Karpas-422 (cell line): Measurements from ENCODE around the gene EXOSC5. TPM values are rescaled to one million over a fixed set of nuclear protein-coding genes. Genes with fewer than 3 reads are reported as not detected.
A peak's percentile ranks its signal among the peaks of the same experiment; 100 is the strongest.

Source experiments
- DNase-seq: peaks from one replicate; pipeline ENCODE4 v3.0.0-alpha.2; 2015
- H2AFZ ChIP-seq: fragments of 200-600 bp; sonication (generic); 2 replicates; pipeline ENCODE4 v1.6.1; 2014; ENCODE audit warnings: antibody characterized with exemption, low read length, mixed read lengths
- H3K27ac ChIP-seq: fragments of 200-600 bp; sonication (generic); 2 replicates; pipeline ENCODE4 v1.5.1; 2014; ENCODE audit warnings: mild to moderate bottlenecking, low read length, moderate library complexity
- H3K27me3 ChIP-seq: fragments of 200-600 bp; sonication (generic); 2 replicates; pipeline ENCODE4 v1.6.1; 2014; ENCODE audit warnings: low read length, mixed read lengths
- H3K36me3 ChIP-seq: fragments of 200-600 bp; sonication (generic); 2 replicates; pipeline ENCODE4 v1.6.1; 2014; ENCODE audit warnings: low read length, mixed read lengths; ENCODE audit not compliant: insufficient read depth
- H3K4me1 ChIP-seq: fragments of 200-600 bp; sonication (generic); 2 replicates; pipeline ENCODE4 v1.6.1; 2014; ENCODE audit warnings: mild to moderate bottlenecking, low read length, mixed read lengths
- H3K4me2 ChIP-seq: fragments of 200-600 bp; sonication (generic); 2 replicates; pipeline ENCODE4 v1.6.1; 2014; ENCODE audit warnings: low read length, low read depth, mild to moderate bottlenecking; ENCODE audit not compliant: poor library complexity, severe bottlenecking
- H3K4me3 ChIP-seq: fragments of 200-600 bp; sonication (generic); 2 replicates; pipeline ENCODE4 v1.5.1; 2014; ENCODE audit warnings: mild to moderate bottlenecking, antibody characterized with exemption, low read length, mixed read lengths
- H3K79me2 ChIP-seq: fragments of 200-600 bp; sonication (generic); 2 replicates; pipeline ENCODE4 v1.6.1; 2014; ENCODE audit warnings: mild to moderate bottlenecking, low read length, mixed read lengths
- H3K9ac ChIP-seq: fragments of 200-600 bp; sonication (generic); 2 replicates; pipeline ENCODE4 v1.6.0; 2014; ENCODE audit warnings: low read length
- H3K9me2 ChIP-seq: fragments of 200-600 bp; sonication (generic), shearing (Covaris generic); replicated peaks from 2 replicates; pipeline ENCODE4 v1.6.0; 2014; ENCODE audit warnings: mild to moderate bottlenecking, low read length, moderate library complexity; ENCODE audit not compliant: insufficient read depth
- H3K9me3 ChIP-seq: fragments of 300-700, 200-600 bp; sonication (generic); 2 replicates; pipeline ENCODE4 v1.6.1; 2014; ENCODE audit warnings: low read length, mixed read lengths
- H4K20me1 ChIP-seq: fragments of 200-600 bp; sonication (generic); 2 replicates; pipeline ENCODE4 v1.6.1; 2014; ENCODE audit warnings: mild to moderate bottlenecking, antibody characterized with exemption, low read length, low read depth; ENCODE audit not compliant: insufficient read depth
- total RNA-seq: library from RNA; depleted of rRNA; stranded (reverse); fragments of >200 nt; shearing (Covaris generic); gene quantifications from 2 replicates; pipeline ENCODE4 v1.2.3, GENCODE V29; 2014; ENCODE audit warnings: low replicate concordance

EXOSC5 gene
- total RNA-seq, 1 experiment from 2014 or later: 74.7 TPM

DNA sequence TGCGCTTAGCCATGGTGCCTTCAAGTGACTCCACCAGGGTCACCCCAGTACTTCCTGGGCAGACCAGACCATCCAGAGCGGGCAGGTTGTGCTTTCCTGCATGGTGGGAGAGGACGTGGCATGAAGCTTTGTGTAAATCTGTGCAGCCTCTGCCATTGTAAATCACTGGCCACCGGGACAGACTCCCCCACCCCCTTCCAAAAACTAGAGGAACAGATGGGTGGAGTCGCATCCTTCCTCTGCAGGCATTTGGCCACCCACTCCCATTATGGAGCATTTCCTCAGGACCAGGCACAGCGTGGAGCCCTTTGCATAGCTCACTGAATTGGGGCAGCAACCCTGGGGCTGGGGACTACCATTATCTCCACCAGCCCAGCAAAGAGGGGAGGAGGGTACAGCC is 8.6 kb upstream of the EXOSC5 start:
- DNase-seq: no peak
- no peaks in the 10 kb centered on the region for H4K20me1 ChIP-seq
- H2AFZ ChIP-seq: no peak overlapping the region
- H3K4me3 ChIP-seq: no peak overlapping the region
- no peaks in the 10 kb centered on the region for H3K36me3 ChIP-seq
- peaks cover 21% of the 10 kb centered on the region; the same call in 1 of the 2 replicates for H3K79me2 ChIP-seq
- H3K27me3 ChIP-seq: no peaks in the 10 kb centered on the region
- peaks cover 20% of the 10 kb centered on the region for H3K4me1 ChIP-seq
- no peak overlapping the region for H3K27ac ChIP-seq
- H3K9ac ChIP-seq: no peak overlapping the region
- H3K4me2 ChIP-seq: no peak overlapping the region
- H3K9me2 ChIP-seq: no peaks in the 10 kb centered on the region
- H3K9me3 ChIP-seq: no peaks in the 10 kb centered on the region

DNA sequence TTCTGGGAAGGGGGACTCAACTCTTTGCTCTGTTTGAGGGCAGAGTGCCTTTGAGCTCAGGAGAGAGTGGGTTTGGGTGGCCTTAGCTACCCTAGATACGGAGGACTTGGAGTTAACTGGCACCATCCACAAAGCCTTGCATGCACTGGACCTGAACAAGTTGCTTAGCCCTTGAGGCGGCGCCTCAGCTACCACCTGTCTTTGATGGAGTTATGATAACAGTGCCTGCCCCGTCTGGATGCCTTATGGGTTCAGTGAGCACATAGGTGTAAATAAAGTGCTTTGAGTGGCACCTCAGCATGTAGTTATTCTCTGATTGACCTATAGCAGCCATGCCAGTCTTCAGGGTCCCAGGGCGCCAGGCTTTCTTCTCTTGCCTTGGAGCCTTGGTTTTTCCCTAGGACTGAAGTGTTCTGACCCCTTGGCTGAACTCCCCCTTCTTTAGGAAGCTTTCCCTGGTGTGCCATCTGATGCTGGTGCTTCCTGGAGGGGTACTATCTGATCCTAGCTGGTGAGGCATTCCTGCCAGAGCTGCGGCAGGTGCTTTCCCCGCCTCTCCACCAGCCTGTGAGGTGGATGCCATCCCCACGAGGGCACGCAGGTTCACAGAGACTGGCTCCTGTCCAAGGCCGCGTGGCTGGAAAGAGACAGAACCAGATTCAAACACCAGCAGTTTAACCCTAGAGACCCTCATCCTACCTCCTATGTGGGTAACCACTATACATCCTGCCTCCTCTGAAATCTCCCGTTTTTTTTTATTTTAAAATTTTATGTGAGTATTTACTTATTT is 6.2 kb upstream of the EXOSC5 start:
- Histone ChIP-seq H3K27me3 (no peaks in the 10 kb centered on the region), H2AFZ (no peak overlapping the region), H3K4me1 (peaks cover 29% of the 10 kb centered on the region), H3K9me3 (no peaks in the 10 kb centered on the region), H3K27ac (no peak overlapping the region), H3K4me3 (no peak overlapping the region), H4K20me1 (no peaks in the 10 kb centered on the region), H3K4me2 (no peak overlapping the region), H3K79me2 (peaks cover 36% of the 10 kb centered on the region), H3K36me3 (no peaks in the 10 kb centered on the region), H3K9ac (no peak overlapping the region), H3K9me2 (no peaks in the 10 kb centered on the region)
- DNase-seq: no peak

DNA sequence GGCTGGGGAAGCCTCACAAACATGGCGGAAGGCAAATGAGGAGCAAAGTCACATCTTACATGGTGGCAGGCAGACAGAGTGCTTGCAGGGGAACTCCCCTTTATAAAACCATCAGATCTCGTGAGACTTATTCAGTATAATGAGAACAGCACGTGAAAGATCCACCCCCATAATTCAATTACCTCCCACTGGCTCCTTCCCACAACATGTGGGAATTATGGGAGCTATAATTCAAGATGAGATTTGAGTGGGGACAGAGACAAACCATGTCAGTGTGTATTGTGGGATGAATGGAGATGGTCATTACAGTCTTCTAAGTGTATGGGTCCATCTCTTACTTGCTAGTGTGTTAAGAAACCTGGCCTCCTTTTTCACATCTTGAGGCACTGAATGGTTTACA is 4.9 kb upstream of the EXOSC5 start:
- Histone ChIP-seq H3K9ac (no peak overlapping the region), H3K27ac (no peak overlapping the region), H4K20me1 (no peaks in the 10 kb centered on the region), H3K4me1 (peaks cover 15% of the 10 kb centered on the region), H3K9me2 (no peaks in the 10 kb centered on the region), H3K79me2 (peaks cover 46% of the 10 kb centered on the region), H3K36me3 (no peaks in the 10 kb centered on the region), H3K4me3 (no peak overlapping the region), H3K9me3 (no peaks in the 10 kb centered on the region), H3K4me2 (no peak overlapping the region), H2AFZ (no peak overlapping the region), H3K27me3 (no peaks in the 10 kb centered on the region)
- no peak for DNase-seq

DNA sequence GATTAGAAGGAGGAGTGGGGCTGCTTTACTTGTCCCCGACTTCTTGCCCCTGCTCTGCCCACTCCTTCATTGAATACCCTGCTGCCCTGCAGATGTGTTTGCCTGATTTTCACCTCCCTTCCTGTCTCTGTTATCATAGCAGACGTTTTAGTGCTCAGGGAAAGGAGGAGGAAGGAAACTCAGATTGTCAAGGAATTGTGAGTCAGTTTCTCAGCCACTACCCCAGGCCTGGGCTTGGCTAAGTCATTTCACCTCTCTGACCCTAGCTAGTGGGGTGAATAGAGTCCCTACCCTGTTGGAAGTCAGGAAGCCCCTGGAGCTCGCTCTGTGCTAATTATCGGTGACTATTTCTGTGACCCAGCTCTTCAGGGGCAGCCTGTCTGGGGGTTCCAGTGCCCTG is 4.3 kb upstream of the EXOSC5 start:
- Histone ChIP-seq H3K4me2 (no peak overlapping the region), H3K9me2 (no peaks in the 10 kb centered on the region), H3K4me1 (peaks cover 12% of the 10 kb centered on the region), H3K27ac (no peak overlapping the region), H2AFZ (no peak overlapping the region), H3K9ac (no peak overlapping the region), H3K79me2 (peaks cover 51% of the 10 kb centered on the region), H3K36me3 (no peaks in the 10 kb centered on the region), H3K4me3 (no peak overlapping the region), H3K27me3 (no peaks in the 10 kb centered on the region), H4K20me1 (no peaks in the 10 kb centered on the region), H3K9me3 (no peaks in the 10 kb centered on the region)
- no peak for DNase-seq

DNA sequence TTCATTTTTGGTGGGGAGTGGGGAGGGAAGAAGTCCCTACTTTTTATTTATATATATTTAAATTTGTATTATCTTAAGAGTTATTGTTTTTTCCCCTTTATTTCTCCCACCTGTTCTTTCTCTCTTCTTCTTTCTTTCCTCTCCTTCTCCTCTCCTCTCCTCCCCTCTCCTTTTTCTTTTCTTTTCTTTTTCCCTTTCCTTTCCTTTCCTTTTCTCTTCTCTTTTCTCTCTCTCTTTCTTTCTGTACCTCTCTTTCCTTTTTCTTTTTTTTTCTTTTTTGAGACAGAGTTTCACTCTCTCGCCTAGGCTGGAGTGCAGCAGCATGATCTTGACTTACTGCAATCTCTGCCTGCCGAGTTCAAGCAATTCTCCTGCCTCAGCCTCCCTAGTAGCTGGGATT is 2.4 kb upstream of the EXOSC5 start:
- Histone ChIP-seq H3K9me2 (no peaks in the 10 kb centered on the region), H3K36me3 (no peaks in the 10 kb centered on the region), H3K27me3 (no peaks in the 10 kb centered on the region), H3K27ac (no peak overlapping the region), H3K4me2 (peak overlapping the region; percentile 87), H3K9ac (peak overlapping the region; percentile 97; the same call in 1 of the 2 replicates), H3K4me1 (peaks cover 28% of the 10 kb centered on the region), H3K4me3 (no peak overlapping the region), H3K9me3 (no peaks in the 10 kb centered on the region), H4K20me1 (0 out of 2 replicates have a peak, but pooled peaks cover 8% of the 10 kb centered on the region), H3K79me2 (peaks cover 71% of the 10 kb centered on the region), H2AFZ (no peak overlapping the region)
- DNase-seq: no peak

DNA sequence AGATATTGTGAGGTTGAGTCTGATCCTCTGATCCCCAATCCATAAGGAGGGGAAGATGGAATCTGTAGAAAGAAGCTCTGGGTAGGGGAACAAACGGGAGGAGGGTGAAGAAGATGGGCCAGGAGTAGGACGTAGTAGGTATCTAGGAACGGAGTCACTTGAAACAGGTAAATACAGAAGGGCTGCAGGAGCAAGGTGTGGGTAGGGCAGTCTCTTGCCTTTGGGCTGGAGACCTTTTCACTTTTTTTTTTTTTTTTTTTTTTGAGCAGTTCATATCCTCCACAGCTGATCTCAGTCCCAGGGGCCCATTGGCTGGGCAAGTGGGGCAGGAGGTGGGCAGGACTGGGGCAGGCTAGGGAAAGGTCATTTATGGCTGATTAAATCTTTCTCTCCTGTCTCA is 1.9 kb upstream of the EXOSC5 start:
- H3K4me1 ChIP-seq: peaks cover 28% of the 10 kb centered on the region
- H3K4me3 ChIP-seq: peak overlapping the region; percentile 99
- H3K9me2 ChIP-seq: no peaks in the 10 kb centered on the region
- no peaks in the 10 kb centered on the region for H3K36me3 ChIP-seq
- H3K9ac ChIP-seq: peak overlapping the region; percentile 97
- no peak overlapping the region for H2AFZ ChIP-seq
- peaks cover 75% of the 10 kb centered on the region for H3K79me2 ChIP-seq
- 0 out of 2 replicates have a peak, but pooled peaks cover 8% of the 10 kb centered on the region for H4K20me1 ChIP-seq
- H3K9me3 ChIP-seq: no peaks in the 10 kb centered on the region
- H3K27me3 ChIP-seq: no peaks in the 10 kb centered on the region
- no peak for DNase-seq
- no peak overlapping the region for H3K27ac ChIP-seq
- H3K4me2 ChIP-seq: peak overlapping the region; percentile 87

DNA sequence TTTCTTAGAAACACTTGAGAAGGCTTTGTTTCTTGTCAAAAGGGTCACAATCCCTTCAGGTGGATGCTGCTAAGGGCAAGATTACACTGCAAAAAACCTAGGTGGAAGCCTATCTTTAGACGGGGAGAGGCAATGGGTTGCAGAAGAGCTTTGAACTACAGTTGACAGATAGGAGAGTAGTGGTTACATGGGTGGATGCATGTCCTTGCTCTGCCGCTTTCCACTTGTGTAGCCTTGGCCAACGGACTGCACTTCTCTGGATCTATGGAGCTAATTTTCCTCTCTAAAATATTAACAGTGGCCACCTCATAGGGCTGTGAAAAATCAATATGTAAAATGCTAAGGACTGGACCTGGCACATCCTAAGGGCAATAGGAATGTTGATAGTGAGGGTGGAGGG is 1.4 kb upstream of the EXOSC5 start:
- H3K4me3 ChIP-seq: peak overlapping the region; percentile 99
- H3K79me2 ChIP-seq: peaks cover 80% of the 10 kb centered on the region
- H3K27ac ChIP-seq: no peak overlapping the region

DNA sequence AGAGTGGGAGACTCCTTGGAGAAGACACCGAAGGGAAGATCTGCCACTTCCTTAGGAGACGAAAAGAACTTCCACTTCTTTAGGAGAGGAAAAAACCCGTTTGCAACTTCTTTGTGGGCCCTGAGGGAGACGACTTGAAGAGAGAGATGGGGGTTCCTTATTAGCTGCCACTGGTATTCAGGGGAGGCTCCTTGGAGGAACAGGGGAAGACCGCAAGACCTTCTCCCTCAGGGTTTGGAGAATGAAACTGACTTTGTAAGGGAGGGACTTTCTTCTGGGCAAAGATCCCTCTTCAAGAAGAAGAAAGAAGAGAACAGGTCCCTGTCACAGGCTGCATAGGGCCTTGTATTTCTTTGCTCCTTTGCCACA is 875 bp upstream of the EXOSC5 start:
- no peaks in the 10 kb centered on the region for H3K9me3 ChIP-seq
- peaks cover 28% of the 10 kb centered on the region for H3K4me1 ChIP-seq
- peak; percentile 63 for DNase-seq
- H3K4me2 ChIP-seq: peak overlapping the region; percentile 87
- H3K4me3 ChIP-seq: peak overlapping the region; percentile 99
- no peaks in the 10 kb centered on the region for H3K36me3 ChIP-seq
- peak overlapping the region; percentile 97 for H3K9ac ChIP-seq
- H3K27me3 ChIP-seq: no peaks in the 10 kb centered on the region
- H3K9me2 ChIP-seq: no peaks in the 10 kb centered on the region
- peak overlapping the region; percentile 87; the same call in 1 of the 2 replicates for H3K27ac ChIP-seq
- H2AFZ ChIP-seq: peak overlapping the region; percentile 68
- H4K20me1 ChIP-seq: 0 out of 2 replicates have a peak, but pooled peaks cover 8% of the 10 kb centered on the region
- peaks cover 78% of the 10 kb centered on the region for H3K79me2 ChIP-seq

More for the DNA sequence above, 1.4 kb upstream of the EXOSC5 start:
- Histone ChIP-seq H3K9ac (peak overlapping the region; percentile 97), H3K27me3 (no peaks in the 10 kb centered on the region), H2AFZ (no peak overlapping the region), H3K4me2 (peak overlapping the region; percentile 87), H4K20me1 (0 out of 2 replicates have a peak, but pooled peaks cover 8% of the 10 kb centered on the region), H3K36me3 (no peaks in the 10 kb centered on the region), H3K4me1 (peaks cover 28% of the 10 kb centered on the region), H3K9me3 (no peaks in the 10 kb centered on the region), H3K9me2 (no peaks in the 10 kb centered on the region)
- DNase-seq: peak; percentile 52
